Activated CD8-positive, alpha-beta memory T cell treated with anti-CD3 and anti-CD28 coated beads for 4 hours (primary cell): ENCODE results near the gene IFT122.

Source experiments
- DNase-seq, 2 donors: peaks; one replicate each; pipeline ENCODE4 v3.0.0-alpha.2; 2020; ENCODE audit warnings: low read depth in 2 of 2

The IFT122 gene

DNA sequence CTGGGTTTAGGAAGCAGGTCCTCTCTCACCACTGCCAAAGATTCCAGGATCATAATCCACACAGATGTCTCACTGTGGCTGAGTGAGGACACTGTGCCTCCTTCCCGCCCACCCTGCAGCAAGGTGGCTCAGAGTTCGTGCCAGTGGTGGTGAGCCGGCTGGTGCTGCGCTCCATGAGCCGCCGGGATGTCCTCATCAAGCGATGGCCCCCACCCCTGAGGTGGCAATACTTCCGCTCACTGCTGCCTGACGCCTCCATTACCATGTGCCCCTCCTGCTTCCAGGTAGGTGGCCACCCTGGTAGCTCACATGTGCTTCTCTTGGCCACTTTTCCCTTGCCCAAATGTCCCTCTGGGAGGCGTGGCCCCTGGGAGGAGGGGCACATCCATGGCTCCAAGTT lies 79.4 kb downstream of the IFT122 start:
- DNase-seq = no peak

DNA sequence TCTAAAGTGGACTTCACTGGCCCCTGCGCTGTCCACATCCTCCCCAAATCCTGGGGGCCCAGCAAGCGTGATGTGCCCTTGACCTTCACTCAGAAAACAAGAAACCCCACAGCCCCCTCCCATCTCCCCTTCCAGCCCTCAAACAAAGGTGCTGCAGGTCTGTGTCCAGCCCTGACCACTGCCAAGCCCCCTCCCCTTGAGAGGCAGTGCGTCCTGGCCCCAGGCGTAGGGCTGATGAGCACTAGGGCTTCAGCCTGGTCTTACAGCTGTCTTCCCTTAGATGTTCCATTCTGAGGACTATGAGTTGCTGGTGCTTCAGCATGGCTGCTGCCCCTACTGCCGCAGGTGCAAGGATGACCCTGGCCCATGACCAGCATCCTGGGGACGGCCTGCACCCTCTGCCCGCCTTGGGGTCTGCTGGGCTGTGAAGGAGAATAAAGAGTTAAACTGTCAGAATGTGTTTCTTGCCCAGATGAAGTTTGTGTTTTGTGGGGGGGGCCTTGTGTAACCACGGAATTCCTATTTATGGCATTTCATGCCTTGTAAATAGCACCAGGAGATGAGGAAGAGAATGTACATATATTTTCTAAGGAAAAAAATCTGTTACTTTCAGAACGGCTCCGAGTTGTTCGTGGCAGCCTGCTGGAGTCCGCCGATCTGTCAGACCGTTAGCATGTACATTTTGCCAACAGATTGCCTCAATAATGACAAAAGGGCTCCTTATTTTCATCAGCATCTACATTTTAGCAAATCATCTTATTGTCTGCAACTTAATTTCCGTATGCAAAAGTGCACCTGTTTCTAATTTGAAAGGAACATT lies 80.1 kb downstream of the IFT122 start:
- DNase-seq = no peak

- no peak for DNase-seq
Observed at GRCh38 chr3:129520960-129521359, 80.9 kb downstream of the IFT122 start.

DNA sequence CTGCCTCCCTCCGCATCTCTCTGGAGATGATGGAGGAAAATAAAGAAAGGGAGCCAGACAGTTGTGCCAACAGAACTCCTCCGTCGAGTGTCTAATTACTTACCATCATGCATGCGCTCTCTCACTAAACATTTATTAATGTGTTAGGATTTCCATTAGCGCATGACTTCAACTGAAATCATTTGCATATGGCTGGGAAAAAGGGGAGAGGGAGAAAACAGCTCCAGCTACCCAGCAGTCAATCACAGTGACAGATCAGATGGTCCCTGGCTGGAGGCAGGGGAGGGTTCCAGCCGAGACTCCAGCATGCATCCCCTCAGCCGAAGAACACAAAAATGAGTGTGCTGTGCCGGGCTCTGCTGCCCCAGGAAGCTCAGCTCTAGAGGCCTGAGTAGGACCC lies 81.6 kb downstream of the IFT122 start:
- DNase-seq = no peak

DNA sequence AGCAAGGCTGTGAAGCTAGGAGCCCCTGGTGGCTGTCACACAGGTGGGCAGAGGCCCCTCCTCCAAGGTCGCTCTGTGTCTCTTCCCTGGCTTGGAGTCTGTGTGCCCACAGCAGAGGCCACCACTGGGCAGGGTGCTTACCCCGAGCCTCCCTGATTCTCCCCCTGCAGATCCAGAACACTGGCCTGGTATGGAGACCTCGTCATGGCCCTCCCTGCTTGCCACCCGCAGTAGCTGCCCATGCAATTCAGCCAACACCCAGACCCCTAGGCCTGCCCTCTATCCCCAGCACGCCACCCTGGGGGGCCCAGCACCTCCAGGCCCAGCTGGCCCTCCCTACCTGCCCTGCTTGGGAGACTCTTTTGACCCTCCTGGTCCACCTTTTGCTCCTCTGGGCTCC lies 82.9 kb downstream of the IFT122 start:
- no peak for DNase-seq

GRCh38 chr3:129524081-129524480 lies 84.1 kb downstream of the IFT122 start:
- no peak for DNase-seq

GRCh38 chr3:129525341-129525968 lies 85.4 kb downstream of the IFT122 start:
- DNase-seq = no peak

- no peak for DNase-seq
Observed at GRCh38 chr3:129526121-129526900, 86.3 kb downstream of the IFT122 start.

- no peak for DNase-seq
Observed at GRCh38 chr3:129527262-129527661, 87.2 kb downstream of the IFT122 start.

GRCh38 chr3:129528589-129529100 lies 88.6 kb downstream of the IFT122 start, which contains the start of gene RHO:
Gene RHO, plus strand, starts transcription at chr3:129528639. Its CDS starts 95 bp downstream, at chr3:129528734.
- DNase-seq = no peak

DNA sequence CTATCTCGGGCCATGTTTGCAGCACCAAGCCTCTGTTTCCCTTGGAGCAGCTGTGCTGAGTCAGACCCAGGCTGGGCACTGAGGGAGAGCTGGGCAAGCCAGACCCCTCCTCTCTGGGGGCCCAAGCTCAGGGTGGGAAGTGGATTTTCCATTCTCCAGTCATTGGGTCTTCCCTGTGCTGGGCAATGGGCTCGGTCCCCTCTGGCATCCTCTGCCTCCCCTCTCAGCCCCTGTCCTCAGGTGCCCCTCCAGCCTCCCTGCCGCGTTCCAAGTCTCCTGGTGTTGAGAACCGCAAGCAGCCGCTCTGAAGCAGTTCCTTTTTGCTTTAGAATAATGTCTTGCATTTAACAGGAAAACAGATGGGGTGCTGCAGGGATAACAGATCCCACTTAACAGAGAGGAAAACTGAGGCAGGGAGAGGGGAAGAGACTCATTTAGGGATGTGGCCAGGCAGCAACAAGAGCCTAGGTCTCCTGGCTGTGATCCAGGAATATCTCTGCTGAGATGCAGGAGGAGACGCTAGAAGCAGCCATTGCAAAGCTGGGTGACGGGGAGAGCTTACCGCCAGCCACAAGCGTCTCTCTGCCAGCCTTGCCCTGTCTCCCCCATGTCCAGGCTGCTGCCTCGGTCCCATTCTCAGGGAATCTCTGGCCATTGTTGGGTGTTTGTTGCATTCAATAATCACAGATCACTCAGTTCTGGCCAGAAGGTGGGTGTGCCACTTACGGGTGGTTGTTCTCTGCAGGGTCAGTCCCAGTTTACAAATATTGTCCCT lies 89.6 kb downstream of the IFT122 start:
- no peak for DNase-seq

DNA sequence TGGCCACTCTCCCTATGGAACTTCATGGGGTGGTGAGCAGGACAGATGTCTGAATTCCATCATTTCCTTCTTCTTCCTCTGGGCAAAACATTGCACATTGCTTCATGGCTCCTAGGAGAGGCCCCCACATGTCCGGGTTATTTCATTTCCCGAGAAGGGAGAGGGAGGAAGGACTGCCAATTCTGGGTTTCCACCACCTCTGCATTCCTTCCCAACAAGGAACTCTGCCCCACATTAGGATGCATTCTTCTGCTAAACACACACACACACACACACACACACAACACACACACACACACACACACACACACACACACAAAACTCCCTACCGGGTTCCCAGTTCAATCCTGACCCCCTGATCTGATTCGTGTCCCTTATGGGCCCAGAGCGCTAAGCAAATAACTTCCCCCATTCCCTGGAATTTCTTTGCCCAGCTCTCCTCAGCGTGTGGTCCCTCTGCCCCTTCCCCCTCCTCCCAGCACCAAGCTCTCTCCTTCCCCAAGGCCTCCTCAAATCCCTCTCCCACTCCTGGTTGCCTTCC lies 90.3 kb downstream of the IFT122 start:
- DNase-seq = no peak

DNA sequence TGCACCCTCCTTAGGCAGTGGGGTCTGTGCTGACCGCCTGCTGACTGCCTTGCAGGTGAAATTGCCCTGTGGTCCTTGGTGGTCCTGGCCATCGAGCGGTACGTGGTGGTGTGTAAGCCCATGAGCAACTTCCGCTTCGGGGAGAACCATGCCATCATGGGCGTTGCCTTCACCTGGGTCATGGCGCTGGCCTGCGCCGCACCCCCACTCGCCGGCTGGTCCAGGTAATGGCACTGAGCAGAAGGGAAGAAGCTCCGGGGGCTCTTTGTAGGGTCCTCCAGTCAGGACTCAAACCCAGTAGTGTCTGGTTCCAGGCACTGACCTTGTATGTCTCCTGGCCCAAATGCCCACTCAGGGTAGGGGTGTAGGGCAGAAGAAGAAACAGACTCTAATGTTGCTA lies 90.8 kb downstream of the IFT122 start:
- DNase-seq = no peak

DNA sequence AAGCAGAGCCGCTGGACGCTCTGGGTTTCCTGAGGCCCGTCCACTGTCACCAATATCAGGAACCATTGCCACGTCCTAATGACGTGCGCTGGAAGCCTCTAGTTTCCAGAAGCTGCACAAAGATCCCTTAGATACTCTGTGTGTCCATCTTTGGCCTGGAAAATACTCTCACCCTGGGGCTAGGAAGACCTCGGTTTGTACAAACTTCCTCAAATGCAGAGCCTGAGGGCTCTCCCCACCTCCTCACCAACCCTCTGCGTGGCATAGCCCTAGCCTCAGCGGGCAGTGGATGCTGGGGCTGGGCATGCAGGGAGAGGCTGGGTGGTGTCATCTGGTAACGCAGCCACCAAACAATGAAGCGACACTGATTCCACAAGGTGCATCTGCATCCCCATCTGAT lies 91.7 kb downstream of the IFT122 start:
- DNase-seq = no peak

GRCh38 chr3:129532261-129532660 lies 92.2 kb downstream of the IFT122 start:
- no peak for DNase-seq

GRCh38 chr3:129533406-129533805 lies 93.4 kb downstream of the IFT122 start:
- DNase-seq = no peak

DNA sequence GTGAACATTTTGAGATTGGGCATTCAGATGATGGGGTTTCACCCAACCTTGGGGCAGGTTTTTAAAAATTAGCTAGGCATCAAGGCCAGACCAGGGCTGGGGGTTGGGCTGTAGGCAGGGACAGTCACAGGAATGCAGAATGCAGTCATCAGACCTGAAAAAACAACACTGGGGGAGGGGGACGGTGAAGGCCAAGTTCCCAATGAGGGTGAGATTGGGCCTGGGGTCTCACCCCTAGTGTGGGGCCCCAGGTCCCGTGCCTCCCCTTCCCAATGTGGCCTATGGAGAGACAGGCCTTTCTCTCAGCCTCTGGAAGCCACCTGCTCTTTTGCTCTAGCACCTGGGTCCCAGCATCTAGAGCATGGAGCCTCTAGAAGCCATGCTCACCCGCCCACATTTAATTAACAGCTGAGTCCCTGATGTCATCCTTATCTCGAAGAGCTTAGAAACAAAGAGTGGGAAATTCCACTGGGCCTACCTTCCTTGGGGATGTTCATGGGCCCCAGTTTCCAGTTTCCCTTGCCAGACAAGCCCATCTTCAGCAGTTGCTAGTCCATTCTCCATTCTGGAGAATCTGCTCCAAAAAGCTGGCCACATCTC lies 94.5 kb downstream of the IFT122 start:
- DNase-seq = no peak

GRCh38 chr3:129535075-129535474 lies 95.1 kb downstream of the IFT122 start:
- no peak for DNase-seq

DNA sequence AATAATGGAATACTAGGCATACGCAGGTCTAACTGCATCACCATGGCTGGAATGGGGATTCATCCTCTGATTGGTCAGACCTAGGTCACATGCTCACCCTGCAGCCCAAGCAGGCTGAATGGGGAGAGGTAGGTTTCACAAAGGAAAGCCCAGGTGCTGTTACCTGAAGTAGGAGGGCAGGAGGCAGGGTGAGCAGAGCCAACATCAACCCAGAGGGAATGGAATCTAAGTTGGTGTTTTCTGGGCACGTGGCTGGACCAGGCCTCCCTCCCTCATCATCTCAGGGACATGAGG lies 96.3 kb downstream of the IFT122 start:
- no peak for DNase-seq

GRCh38 chr3:129536804-129537203 lies 96.8 kb downstream of the IFT122 start:
- no peak for DNase-seq

DNA sequence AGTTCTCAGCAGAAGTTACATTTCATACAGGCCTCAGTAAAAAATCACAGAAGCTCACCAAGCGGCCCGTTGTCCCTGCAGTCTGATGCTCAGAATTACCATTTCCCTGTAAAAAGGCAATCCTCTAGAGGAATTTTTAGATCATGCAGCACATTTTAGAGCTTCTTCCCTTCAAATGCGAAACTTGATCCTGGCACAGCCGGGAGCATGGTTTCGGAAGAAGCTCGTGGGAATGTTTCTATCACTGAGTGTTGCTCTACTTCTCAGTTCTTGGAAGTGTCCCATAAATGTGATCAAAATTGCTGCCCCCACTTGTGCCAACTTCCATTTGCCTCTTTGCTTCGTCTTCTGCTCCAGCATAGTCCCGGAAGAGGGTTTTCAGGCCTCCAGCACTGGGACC lies 99.2 kb downstream of the IFT122 start:
- DNase-seq = no peak
